HG03520 (cell line): ENCODE data around the gene LMAN1L.

Experiments used
- ATAC-seq: cut with Tn5 transposase; IDR thresholded peaks from one replicate; pipeline ENCODE4 v1.9.1; 2021; ENCODE audit warnings: mild to moderate bottlenecking, moderate library complexity; ENCODE audit not compliant: unreplicated experiment

Gene LMAN1L

DNA sequence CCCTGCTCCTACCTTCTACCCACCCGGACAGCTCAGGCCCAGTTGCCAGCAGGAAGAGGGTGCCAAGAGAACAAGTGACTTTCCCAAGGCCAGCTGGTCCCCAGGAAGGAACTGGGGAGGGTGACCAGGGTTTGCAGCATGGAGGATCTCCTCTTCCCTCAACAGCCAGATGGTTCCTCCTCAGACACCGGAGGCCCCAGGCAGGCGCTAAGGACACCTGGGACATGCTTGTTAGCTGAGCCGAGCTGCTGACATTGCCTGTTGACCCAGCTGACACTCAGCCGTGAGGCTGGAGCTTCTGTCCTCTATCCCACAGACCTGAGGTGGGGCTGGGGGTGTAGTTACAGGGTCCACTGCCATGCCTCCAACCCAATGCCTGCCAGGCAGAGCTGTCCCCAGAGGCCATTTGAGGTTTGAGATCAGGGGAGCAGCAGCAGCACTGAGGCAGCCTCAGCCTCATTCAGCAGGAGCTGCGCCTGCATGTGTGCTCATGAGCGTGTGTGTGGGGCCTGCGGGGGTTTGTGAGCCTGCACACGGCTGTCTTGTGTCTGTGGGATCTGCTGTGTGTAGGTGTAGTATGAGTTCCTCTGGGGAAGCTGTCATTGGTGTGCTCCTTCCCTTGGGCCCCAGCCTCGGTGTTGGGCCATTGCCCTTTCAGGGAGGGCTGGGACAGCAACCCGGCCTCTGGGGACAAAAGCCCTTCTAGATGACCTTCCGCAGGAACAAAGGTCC, 20.9 kb downstream of the LMAN1L start:
- no peak for ATAC-seq

DNA sequence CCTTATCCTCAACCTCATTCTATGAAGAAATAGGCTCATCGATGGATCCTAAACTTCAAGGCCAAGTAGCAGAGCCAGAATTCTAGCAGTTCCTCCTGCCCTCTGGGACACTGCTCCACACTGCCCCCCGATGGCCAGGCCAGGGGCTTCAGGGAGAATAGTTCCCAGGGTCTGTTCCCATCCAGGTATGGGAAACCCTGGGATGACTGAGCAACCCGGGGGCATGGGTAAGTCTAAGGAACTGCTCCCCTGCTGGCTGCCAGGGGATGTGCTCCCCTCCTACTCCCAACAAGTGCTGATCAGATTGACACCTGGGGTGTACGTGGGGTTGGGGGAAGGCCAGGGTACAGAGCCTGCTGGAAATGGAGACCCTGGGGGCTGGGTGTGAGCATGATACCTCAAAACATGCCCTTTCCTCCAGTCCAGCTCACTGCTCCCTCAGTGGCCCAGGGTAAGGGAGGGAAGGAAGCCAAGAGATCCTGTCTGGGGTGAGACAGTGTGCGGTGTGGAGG, 22.7 kb downstream of the LMAN1L start:
- ATAC-seq: no peak

DNA sequence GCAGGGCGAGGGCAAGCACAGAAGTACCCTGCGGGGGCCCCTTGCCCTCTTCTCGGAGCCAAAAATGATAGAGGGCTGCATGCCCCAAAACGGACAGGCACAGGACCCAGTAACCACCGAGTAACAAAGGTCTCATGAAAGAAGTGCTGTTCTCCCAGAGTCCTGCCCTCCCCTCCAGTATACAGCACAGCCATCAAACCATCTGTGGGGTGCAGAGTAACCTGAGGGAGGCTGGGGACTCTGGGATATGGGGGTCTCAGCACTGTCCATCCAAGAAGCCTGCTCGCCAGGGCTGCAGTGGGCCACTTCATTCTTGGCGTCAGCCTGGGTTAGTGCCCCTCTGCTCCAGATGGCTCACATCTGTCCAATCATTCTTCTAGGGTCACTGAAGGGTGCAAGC, 24.2 kb downstream of the LMAN1L start:
- ATAC-seq: no peak

DNA sequence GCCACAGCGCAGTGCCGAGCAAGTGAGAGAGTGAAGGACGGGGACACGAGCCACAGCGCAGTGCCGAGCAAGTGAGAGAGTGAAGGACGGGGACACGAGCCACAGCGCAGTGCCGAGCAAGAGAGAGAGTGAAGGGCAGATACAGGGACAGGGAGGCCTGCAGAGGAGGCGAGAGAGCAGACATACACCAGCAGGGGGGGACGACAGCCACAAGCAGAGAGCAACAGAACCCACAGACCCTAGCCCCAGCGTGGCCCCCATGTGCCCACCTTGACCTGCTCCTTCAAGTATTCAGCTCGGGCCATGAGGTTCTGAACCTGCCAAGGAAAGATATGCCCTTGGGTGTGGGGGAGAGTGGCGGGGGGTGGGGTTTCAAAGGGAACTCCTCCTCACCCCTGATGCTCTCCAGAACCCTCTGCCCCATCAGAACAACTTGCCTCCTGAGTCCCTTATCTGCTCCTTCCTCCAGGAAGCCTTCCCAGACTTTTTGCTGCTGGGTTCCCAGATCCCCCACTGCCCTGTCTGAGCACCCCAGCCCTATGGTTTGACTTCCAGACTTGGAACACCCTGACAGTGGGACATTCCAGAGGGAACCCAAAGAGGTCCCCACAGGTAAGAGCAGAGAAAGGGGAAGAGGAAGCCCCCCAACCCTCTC, 25.0 kb downstream of the LMAN1L start:
- no peak for ATAC-seq

DNA sequence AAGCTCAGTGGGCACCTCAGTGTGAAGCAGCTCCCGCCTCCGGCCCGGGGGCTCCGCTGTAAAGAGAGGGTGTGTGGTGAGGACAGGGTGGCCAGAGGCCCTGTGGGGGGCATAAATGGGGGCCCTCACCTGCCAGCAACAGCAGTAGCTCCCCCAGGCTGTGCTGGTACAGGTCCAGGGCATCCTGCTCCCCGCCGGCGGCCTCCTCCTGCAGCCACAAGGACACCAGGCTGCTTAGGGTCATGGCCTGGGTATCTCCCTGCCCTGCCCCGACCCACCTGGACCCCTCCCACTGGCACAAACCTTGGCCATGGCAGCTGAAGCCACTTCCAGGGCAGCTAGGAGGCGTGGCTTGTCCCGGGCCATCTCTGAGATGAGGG, 25.5 kb downstream of the LMAN1L start:
- no peak for ATAC-seq

DNA sequence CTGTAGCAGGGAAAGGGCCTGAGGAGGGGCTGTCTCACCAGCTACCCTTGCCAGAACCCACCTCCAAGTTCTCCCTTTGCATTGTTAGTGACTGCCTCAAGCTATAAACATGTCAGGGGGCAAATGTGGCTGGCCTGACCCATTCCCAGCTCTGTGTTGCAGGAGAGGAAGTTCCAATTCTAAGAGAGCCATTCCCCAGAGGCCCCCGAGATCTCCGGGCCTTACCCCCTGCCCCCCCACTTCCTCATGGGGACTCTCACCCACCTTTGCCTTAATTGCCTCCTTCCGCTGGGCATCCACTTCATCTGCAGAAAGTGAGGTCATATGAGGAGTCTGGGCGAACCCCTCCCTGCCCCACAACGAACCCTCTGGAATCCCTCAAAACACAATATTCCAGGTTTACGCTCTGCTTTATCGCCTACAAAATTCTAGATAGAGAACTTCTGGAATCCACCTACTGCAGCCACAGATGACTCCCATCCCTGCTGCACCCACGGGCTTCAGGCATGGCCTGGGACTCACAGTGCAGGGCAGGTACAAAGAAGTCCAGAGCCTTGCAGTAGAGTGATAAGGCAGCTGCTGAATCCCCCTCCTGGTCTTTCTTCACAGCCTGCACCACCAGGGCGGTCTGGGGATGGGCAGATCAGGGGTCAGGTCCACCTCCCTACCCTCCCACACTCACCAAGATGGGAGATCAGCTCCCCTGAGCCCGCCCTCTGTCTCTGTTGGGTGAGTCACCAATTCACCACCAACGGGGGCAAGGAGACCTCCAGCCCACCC, 26.3 kb downstream of the LMAN1L start:
- no peak for ATAC-seq

DNA sequence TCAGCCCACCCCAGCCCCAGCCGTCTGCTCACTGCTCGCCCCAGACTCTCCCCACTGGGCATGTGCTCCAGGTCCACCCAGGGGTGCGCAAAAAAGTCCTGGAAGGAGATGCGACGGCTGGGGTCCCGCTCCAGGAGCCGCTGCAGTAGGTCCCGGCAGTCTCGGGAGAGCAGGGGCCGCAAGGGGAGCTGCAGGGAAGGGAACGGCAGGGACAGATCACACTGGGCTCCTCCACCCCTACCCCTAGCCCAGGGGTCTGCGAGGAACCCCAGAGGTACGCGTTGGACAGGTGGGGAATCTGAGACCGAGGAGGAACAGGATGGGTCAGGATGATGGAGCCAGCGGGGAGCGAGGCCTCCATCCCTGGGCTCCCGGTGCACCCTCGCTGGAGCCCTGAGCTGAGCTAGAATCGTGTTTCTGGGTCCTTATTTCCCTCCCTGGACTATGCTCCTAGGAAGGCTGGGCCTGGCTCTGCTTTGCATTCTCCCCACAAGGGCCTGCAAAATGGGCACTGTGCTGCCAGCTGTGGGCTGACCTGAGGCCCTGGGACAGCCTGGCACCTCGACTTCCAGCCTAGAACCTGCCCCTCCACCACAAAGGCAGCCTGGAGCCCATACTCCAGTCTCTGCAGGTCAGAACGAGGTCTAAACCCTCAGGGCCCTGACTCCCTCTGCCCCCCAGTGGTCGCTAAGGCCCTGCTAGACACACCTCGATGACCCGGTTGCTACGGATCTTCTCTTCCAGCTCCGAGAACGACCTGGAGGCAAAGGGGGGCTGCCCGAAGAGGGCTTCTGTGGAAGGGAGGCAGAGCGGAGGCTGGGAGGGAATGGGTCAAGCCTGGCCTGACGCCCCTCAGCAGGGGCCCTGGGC, 27.1 kb downstream of the LMAN1L start:
- no peak for ATAC-seq

DNA sequence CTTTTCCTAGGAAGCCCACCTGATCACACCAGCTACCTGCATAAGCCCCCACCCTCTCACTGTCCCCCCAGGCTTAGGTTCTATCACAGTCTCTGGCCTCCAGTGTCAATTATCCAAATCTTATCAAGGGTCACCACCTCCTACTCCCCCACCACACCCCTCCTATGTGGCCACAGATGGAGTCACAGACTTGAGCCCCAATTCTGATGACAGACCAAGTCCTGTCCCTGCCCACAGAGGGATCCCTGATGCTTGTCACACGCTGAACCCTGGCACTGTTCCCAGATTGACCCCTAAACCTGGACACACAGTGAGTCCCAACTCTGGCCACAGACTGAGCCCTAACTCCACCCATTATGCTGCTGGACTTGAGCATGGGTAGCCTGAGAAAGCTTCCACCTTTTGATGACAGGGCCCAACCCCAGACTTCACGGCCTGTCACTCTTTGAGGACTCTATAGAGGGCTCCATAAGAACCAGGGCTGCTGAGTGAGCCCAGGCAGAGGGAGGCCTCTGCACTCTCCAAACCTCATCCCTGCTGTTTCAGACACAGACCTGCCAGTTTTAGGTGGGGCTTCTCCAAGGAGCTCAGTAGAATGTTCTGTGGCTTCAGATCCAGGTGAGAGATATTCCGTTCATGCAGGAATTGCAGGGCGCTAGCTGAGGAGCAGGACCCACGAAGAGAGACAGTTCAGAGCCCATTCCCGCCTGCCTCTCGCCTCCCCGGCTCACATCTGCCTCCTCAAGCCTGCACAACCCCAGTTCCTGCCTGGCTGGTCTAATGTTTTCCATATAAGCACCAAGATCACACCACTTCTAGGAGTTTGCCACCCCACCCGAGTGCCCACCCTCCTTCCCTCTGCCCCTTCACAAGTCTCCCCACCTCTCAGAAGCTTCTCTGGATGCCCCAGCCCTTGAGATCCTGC, 28.5 kb downstream of the LMAN1L start:
- no peak for ATAC-seq

DNA sequence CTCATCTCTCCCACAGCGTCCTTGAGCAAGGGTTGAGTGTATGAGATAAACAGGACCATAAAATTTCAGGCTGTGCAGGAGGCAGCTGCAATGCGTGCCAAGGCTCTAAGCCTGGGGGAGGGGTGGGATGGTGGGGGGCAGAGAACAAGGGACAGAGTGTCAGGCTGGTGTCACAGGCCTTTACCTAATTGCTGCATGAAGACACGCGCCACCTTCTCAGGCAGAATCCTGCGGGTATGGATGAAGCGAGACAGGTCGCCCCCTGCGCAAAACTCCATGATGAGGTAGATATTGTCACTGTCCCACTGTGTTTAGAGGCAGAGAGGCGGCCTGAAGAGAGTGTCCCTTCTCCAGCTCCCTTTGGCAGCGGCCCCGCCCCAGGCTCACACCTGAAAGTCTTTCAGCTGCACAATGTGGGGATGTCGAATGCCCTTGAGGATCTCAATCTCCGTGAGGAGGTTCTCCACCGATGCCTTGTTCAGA, 29.3 kb downstream of the LMAN1L start:
- no peak for ATAC-seq

DNA sequence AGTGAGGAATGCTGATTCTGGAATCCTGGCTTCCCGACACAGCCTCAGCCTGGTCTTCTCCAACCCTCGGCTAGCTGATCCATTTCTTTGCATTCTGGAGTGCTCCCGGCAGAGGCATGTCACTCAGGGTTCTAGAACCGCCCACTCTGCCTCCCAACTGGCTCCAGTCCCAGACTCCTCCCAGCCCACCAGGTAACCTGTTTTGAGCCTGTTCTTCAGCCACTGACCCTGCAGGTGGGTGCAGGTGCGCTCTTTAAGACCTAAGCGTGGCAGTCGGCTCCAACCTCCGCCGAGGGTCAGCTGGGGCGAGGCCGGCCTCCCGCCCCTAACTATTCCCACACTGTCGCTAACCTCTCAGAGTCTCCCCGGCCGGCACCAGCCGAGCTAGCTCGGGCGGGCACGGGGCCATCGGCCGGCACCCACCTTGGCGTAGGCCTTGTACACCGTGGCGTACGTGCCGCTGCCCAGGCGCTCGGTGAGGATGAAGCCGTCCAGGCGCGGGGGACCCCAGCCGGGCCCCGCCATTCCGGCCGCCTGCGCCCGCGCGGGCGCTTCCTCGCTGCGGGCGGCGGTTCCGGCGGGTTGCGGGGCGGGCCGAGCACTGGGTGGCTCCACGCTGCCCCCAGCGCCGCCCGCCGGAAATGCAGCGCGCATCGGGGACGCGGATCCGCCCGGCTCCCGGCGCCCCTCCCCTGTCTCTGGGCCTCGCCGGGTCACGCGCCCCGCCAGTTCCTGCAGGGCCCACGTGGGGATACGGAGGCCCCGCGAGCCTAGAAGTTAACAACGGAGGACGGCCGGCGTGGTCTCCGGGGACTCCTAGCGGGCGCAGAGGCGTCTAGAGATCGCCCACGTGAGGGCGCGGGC, 30.2 kb downstream of the LMAN1L start, which contains the start of gene ULK3:
ULK3 (minus strand) TSS at position 576 of the 864 bp plus-strand sequence; CDS start at position 525, 51 bp downstream.
- peak; percentile 74 for ATAC-seq

DNA sequence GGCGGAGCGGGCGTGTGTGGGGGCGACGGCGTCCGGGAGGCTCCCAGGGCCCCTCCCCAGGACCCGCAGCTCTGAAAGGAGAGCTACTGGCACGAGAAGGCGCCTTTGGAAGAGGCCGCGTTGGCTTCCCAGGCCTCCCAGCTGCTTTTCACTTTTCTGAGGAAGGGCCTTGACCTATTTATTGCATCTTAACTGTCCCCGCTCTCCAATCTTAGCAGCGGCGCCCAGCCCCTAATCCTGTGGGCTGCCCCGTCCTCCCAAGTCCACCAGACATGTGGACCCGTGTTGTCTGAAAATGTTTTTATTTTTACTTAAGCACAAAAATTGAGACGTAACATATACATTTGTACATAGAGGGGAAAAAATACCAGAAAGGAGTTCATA, 30.8 kb downstream of the LMAN1L start:
- ATAC-seq: no peak

DNA sequence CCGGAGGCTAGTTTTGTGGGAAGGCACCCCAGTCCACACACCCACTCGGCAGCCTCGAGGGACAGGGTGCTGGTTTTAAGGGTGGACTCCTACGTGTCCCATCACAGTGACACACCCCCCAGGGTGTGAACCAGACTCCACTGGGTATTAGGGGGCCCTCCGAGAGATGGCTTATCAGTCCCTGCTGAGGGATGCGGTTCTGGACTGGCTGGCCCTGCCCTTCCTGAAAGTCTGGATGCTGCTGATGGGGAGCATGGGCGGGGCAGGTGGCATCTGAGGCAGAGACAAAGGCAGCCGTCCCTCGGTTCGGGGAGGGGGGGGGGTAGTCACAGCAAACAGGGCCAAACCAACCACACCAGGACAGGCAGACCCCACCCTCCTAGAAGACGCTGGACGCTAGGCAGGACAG, 31.3 kb downstream of the LMAN1L start:
- no peak for ATAC-seq

DNA sequence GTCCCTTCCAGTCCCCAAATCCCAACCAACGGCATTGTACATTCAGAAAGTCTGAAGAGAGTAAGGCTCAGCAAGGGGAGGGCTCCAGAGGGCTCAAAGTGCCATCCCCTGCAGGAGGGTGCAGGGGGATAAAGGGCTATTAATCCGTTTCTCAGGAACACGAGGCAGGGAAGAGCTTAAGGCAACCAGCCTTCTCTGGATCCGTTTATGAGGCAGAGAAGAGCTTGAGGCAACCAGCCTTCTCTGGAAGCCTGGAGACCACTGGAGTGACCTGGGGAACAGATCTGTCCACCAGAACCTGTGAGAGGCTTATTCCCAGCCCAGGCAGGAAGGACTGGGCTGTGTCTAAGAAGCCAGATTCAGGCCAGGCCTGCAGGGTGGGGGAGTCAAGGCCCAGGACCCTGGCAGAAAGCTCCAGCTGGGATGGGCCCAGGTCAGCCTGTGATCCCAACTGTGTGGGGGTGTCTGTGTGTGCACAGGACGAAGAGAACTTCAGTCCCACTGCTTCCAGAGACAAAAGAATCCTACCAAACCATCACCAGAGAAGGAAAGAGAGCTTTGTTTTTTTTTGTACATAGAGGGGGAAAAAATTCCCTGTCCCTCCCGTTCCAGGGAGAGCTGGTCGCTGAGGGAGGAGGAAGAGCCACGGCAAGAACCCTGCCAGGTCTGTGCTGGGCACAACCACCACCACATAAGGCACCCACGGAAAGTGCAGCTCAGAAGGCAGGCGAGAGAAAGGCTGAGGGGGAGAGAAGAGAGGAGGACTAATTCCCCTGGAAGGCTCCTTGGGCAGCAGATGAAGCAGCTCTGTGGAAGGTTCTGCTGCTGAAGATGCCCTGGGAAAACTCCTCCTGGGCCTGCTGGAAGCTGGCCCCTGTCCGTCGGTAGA, 31.9 kb downstream of the LMAN1L start:
- no peak for ATAC-seq

DNA sequence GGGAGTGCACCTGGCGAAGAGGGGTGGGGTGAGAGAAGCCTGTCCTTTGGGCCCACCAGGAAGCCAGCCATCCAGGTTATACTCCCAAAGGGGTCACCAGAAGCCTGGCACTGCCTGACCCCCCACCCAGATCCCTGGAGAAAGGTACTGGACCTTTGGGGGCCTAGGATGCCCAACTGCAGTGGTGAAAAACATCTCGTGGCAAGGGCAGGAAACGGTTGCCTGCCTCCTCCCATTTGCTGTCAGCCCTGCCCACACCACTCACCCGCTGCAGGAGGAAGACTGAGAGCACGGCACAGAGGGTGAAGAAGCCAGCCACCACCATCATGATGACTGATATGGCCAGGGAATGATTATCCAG, 32.6 kb downstream of the LMAN1L start:
- no peak for ATAC-seq

DNA sequence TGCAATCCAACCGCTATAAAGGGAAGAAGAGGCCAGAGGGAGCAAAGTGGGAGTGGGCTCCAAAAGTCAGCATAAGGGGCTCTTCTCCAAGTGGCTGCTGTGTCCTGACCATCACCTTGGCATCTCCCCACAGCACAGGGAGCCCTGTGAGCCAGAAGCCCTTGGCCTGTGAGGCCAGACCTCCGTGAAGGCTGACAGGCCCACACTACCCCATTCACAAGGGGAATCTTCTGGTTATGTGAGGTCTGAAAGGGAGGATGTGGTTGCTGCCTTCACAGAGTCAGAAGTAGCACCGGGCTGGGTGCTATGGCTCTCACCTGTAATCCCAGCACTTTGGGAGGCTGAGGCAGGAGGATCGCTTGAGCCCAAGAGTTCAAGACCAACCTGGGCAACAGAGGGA, 32.9 kb downstream of the LMAN1L start:
- ATAC-seq: no peak

DNA sequence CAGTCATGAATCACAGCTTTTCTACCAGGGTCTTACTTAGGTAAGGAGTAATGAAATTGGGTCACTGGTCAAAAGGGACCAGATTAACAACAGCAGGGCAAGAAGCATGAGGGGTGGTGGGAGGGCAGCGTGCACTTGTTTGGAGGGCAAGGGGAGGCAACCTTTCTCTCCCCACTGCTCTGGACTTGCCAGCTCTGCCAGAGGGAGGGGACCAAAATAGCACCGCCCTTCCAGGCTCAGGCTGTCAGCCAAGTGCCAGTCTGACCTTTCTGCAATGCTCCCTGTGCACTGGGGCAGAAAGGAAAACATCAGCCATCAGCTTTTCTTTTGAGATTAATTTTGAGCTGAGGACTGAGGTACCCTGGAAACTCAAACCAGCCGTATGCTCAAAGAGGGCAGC, 34.8 kb downstream of the LMAN1L start:
- no peak for ATAC-seq

DNA sequence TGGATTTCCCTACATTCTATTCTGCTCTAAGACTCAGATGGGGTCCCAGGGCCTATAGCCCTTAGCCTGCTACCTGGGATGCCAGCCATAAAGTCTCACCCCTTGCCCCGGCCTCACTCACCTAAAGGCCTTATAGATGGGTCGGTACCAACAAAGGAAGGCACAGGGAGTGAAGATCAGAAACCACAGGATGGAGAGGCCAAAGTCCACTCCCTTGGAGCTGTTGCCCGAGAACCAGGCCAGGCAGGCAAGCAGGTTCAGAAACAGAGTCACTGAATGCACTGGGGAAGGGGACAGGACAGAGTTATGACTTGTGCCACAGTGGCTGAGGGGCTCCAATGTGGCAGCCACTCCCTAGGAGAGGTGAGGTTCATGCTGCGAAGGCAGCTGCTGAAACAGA, 37.8 kb downstream of the LMAN1L start:
- no peak for ATAC-seq

DNA sequence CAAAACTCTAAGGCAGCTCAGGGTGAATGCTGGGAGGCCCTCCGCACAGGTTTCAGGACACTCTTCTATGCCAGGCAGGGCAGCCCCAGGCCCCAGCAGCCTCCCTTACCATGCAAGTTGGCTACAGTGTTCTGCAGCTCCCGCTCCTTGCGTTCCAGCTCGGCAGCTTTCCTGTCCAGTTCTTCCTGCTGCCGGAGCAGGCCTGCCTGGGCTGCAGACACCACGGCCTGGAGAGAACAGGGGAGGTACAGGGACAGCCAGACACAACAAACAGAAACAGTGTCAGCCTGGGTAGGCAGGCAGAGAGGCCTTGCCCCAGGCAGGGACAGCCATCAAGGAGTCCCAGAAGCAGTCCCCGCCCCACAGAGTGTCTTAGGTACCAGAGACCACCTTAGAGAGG, 39.3 kb downstream of the LMAN1L start:
- no peak for ATAC-seq
